ENCODE results near the gene SCGB1D2. TPM values are rescaled to one million over a fixed set of nuclear protein-coding genes. Genes with fewer than 3 reads are reported as not detected.

The SCGB1D2 gene
- total and polyA plus RNA-seq, 10 of the 15 experiments (the other 5 are each of a cell fraction or from before 2014, with no cell fraction given), result 0.48 TPM; not detected in 9

GRCh38 chr11:62233730-62234129 is 8.3 kb upstream of the SCGB1D2 start:
- POLR2A ChIA-PET, result no interaction called here
- SMC1A ChIA-PET (ENCODE audit: uncharacterized antibody, unreplicated experiment), result interaction anchor here (1.2 to 1.4 kb wide), 2 partner anchors 73 to 75 kb away, joined by 3 to 4 read pairs; no protein-coding TSS in a partner anchor
- Histone ChIP-seq H3K36me3 (ENCODE audit: control insufficient read depth in 2 of 2, insufficient read depth in 2 of 2, low read length in 1 of 2) (no peaks in the 10 kb centered on the region), H3K9ac (ENCODE audit: control insufficient read depth, insufficient read depth, low read length) (no peak overlapping the region), H3K4me3 (no peak overlapping the region), H4K20me1 (ENCODE audit: control insufficient read depth, insufficient read depth) (no peaks in the 10 kb centered on the region), H3K79me2 (ENCODE audit: control insufficient read depth, insufficient read depth, low read length) (no peaks in the 10 kb centered on the region), H2AFZ (ENCODE audit: control insufficient read depth, low read depth, low read length) (no peak overlapping the region), H3K27ac (ENCODE audit: control insufficient read depth, insufficient read depth) (no peak overlapping the region), H3K4me1 (ENCODE audit: control insufficient read depth, insufficient read depth, low read length) (no peaks in the 10 kb centered on the region), H3K4me2 (ENCODE audit: control insufficient read depth, insufficient read depth) (no peak overlapping the region), H3K27me3 (replicated peaks in 1 of 2; ENCODE audit: control insufficient read depth in 2 of 2, insufficient read depth in 2 of 2, low read length in 1 of 2) (no peaks in the 10 kb centered on the region; a peak in 2 of 4 replicates), H3K9me3 (replicated peaks; ENCODE audit: control insufficient read depth, insufficient read depth, low read length) (no peaks in the 10 kb centered on the region)
- in situ Hi-C loops (cut with MboI) (no loop called here), intact Hi-C loops (cut with micrococcal nuclease; ENCODE audit: unreplicated experiment) (loop anchor here (5.0 kb wide), 1 partner anchor 79 kb away; no protein-coding TSS in a partner anchor)
- no TSS peak for BruUV-seq (replicated peaks)
- CTCF ChIA-PET, result interaction anchor here (1.2 kb wide), 1 partner anchor 76 kb away, joined by 4 read pairs; no protein-coding TSS in a partner anchor
- no peak for DNase-seq (ENCODE audit: low read depth, low spot score)
- TF ChIP-seq, protein P1, sequence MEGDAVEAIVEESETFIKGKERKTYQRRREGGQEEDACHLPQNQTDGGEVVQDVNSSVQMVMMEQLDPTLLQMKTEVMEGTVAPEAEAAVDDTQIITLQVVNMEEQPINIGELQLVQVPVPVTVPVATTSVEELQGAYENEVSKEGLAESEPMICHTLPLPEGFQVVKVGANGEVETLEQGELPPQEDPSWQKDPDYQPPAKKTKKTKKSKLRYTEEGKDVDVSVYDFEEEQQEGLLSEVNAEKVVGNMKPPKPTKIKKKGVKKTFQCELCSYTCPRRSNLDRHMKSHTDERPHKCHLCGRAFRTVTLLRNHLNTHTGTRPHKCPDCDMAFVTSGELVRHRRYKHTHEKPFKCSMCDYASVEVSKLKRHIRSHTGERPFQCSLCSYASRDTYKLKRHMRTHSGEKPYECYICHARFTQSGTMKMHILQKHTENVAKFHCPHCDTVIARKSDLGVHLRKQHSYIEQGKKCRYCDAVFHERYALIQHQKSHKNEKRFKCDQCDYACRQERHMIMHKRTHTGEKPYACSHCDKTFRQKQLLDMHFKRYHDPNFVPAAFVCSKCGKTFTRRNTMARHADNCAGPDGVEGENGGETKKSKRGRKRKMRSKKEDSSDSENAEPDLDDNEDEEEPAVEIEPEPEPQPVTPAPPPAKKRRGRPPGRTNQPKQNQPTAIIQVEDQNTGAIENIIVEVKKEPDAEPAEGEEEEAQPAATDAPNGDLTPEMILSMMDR (IDR thresholded peaks at IDR 0.05 in 2 of 3, conservative IDR thresholded peaks at IDR 0.05 in 1 of 3; ENCODE audit: control insufficient read depth in 2 of 3, extremely low read depth in 1 of 3, insufficient read depth in 1 of 3, low read depth in 3 of 3, low read length in 3 of 3), result peak in 2 of 3 experiments; percentile 11 to 25; a peak in 2 of 6 replicates
- no peak for TF ChIP-seq MAX (IDR thresholded peaks at IDR 0.05; ENCODE audit: low read depth, low read length)
- ATAC-seq, result no peak
- no peak for FAIRE-seq
- RAD21 ChIA-PET (ENCODE audit: unreplicated experiment), result no interaction called here

- FAIRE-seq, result no peak
- POLR2A ChIA-PET, result no interaction called here
- in situ Hi-C loops (cut with MboI) (no loop called here), intact Hi-C loops (cut with micrococcal nuclease; ENCODE audit: unreplicated experiment) (no loop called here)
- H3K4me3 ChIP-seq, result no peak overlapping the region
- SMC1A ChIA-PET (ENCODE audit: uncharacterized antibody, unreplicated experiment), result interaction anchor here (0.6 to 1.1 kb wide), 4 partner anchors 51 to 139 kb away, joined by 3 to 4 read pairs (median 4); no protein-coding TSS in a partner anchor
- H3K9me3 ChIP-seq (replicated peaks; ENCODE audit: control insufficient read depth, insufficient read depth, low read length), result no peaks in the 10 kb centered on the region
- no peak for TF ChIP-seq ZNF207 (IDR thresholded peaks at IDR 0.05; ENCODE audit: borderline replicate concordance)
- no peak for TF ChIP-seq NR2F1 (conservative IDR thresholded peaks at IDR 0.05)
- no peak for TF ChIP-seq ETV6 (conservative IDR thresholded peaks at IDR 0.05 in 1 of 2, IDR thresholded peaks at IDR 0.05 in 1 of 2; ENCODE audit: borderline replicate concordance in 1 of 2, low read depth in 1 of 2)
- TF ChIP-seq KDM1A (IDR thresholded peaks at IDR 0.05; ENCODE audit: borderline replicate concordance), result no peak
- TF ChIP-seq CHD4 (IDR thresholded peaks at IDR 0.05), result no peak
- no peak for TF ChIP-seq POLR2A (IDR thresholded peaks at IDR 0.05; ENCODE audit: low read depth, low read length)
- WGBS (ENCODE audit: insufficient coverage, insufficient replicate concordance, low lambda C conversion rate, missing lambda C conversion rate), result 3% methylated on average over 2 of the region's 2 CpGs
- H2AFZ ChIP-seq (ENCODE audit: control insufficient read depth, low read depth, low read length), result no peak overlapping the region
- no peak overlapping the region for H3K27ac ChIP-seq (ENCODE audit: control insufficient read depth, insufficient read depth)
- RAD21 ChIA-PET (ENCODE audit: unreplicated experiment), result no interaction called here
- H3K4me2 ChIP-seq (ENCODE audit: control insufficient read depth, insufficient read depth), result no peak overlapping the region
- ATAC-seq, result no peak
- H3K36me3 ChIP-seq (ENCODE audit: control insufficient read depth in 2 of 2, insufficient read depth in 2 of 2, low read length in 1 of 2), result no peaks in the 10 kb centered on the region
- BruUV-seq (replicated peaks), result no TSS peak
- no peaks in the 10 kb centered on the region for H3K79me2 ChIP-seq (ENCODE audit: control insufficient read depth, insufficient read depth, low read length)
- CTCF ChIA-PET, result interaction anchor here (1.0 kb wide), 1 partner anchor 65 kb away, joined by 3 read pairs; no protein-coding TSS in a partner anchor
- no peaks in the 10 kb centered on the region; a peak in 3 of 4 replicates for H3K27me3 ChIP-seq (replicated peaks in 1 of 2; ENCODE audit: control insufficient read depth in 2 of 2, insufficient read depth in 2 of 2, low read length in 1 of 2)
- no peak overlapping the region for H3K9ac ChIP-seq (ENCODE audit: control insufficient read depth, insufficient read depth, low read length)
- H4K20me1 ChIP-seq (ENCODE audit: control insufficient read depth, insufficient read depth), result no peaks in the 10 kb centered on the region
- no peak for DNase-seq (ENCODE audit: low read depth, low spot score)
- no peaks in the 10 kb centered on the region for H3K4me1 ChIP-seq (ENCODE audit: control insufficient read depth, insufficient read depth, low read length)
These were observed 5.9 kb upstream of the SCGB1D2 start for GRCh38 chr11:62236187-62236586.
